HG03060 (cell line): ENCODE measurements around the gene RCOR1.

ENCODE experiments used
- ATAC-seq: cut with Tn5 transposase; IDR thresholded peaks from one replicate; pipeline ENCODE4 v1.9.1; 2021; ENCODE audit warnings: low read depth, moderate number of reproducible peaks; ENCODE audit not compliant: unreplicated experiment

RCOR1 gene

GRCh38 chr14:102768223-102769048, 176.0 kb downstream of the RCOR1 start:
- peak; percentile 48 for ATAC-seq

- ATAC-seq, result no peak
Observed at GRCh38 chr14:102769049-102769327, 176.5 kb downstream of the RCOR1 start.

GRCh38 chr14:102770147-102771123, 178.0 kb downstream of the RCOR1 start:
- no peak for ATAC-seq

DNA sequence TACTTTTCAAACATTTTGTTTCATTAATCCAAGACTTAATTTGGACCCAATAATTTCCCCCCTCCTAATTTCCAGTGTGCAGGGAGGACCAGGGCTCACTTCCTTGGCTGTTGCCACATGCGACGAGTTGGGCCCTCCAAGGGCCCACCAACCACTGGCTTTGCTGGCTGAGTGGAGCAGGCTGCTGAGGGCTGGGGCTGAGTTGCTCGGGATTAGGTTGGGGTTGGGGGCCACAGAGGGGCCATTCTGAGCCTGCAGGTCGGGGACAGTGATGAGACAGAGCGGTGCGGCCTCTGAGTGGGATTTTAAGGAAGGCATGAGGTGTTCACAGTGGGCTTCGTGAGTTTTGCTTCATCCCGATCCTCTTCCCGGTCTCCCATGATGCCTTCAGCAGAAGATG, 178.7 kb downstream of the RCOR1 start:
- no peak for ATAC-seq

- no peak for ATAC-seq
Observed at GRCh38 chr14:102772781-102773570, 180.5 kb downstream of the RCOR1 start.

DNA sequence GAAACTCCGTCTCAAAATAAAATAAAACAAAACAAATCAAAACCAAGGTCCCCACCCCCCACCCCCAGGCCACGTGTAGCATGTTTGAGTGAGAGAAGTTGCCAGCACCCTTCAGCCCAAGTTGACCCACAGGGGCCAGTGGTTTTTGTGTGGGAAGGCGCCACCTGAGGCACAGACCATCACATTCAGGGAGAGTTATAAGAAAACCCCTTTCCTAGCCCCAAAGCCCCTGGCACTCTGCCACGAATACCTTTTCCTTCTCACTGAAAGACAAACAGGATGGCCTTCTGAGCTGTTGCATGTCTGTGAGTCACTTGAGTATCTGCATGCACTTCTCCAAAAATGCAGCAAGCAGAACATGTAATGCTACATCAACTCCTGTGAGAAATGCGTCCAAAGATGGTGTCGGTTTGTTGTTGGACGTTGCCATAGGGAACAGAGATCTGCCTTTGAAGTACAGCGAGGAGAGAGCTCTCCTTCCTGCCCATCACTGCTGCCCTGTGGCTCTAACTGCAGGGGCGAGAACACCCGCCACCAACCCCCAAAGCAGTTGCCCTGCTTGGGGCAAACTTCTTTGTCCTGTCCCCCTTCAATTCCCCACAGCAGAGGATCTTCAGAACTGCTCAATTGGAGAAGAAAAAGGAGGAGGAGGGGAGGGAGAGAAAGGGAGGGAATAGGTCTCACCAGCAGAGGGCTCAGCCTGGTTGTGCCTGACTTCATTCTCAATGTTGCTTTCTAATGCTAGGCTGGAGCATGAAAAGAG, 182.1 kb downstream of the RCOR1 start:
- no peak for ATAC-seq

DNA sequence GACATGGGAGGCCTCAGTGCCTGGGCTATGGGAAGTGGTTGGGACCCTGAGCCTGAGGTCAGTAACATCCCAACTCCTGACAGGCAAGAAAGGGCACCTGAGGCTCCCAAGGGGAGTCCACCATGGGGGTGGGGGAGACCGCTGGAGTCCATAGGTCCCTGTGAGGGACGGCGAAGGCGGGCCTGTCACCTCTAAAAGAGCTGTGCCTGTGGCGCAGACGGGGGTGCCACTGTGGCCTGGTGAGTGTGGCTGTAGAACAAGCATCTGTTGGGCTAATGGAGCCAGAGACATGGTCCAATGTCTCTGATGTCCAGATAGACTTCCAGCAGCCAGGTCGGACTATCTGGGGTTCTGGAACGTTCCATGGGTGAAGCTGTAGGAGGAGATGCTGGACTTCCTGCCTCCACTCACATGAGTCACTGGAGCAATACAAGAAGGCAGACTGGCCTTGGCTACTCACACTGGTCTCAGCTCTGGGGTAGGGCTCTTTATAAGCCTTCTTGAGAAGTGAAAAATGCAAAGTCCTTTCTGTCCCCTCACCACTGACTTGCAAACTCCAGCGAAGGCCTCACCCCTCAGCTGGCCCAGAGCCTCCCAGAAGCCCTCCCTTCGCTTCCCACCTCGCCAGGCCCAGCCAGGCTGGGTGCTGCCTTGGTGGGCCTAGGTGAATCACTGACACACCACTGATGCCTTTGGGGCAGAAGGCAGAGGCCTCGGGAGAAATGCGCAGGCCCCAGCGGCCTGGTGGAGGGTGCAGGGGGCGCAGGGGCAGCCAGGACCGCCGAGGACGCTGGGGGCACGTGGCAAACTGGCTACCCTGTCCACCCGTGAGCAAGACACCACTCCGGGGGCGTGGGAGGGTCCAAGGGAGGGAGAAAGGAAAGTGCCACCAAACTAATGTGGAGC, 183.7 kb downstream of the RCOR1 start:
- no peak for ATAC-seq

DNA sequence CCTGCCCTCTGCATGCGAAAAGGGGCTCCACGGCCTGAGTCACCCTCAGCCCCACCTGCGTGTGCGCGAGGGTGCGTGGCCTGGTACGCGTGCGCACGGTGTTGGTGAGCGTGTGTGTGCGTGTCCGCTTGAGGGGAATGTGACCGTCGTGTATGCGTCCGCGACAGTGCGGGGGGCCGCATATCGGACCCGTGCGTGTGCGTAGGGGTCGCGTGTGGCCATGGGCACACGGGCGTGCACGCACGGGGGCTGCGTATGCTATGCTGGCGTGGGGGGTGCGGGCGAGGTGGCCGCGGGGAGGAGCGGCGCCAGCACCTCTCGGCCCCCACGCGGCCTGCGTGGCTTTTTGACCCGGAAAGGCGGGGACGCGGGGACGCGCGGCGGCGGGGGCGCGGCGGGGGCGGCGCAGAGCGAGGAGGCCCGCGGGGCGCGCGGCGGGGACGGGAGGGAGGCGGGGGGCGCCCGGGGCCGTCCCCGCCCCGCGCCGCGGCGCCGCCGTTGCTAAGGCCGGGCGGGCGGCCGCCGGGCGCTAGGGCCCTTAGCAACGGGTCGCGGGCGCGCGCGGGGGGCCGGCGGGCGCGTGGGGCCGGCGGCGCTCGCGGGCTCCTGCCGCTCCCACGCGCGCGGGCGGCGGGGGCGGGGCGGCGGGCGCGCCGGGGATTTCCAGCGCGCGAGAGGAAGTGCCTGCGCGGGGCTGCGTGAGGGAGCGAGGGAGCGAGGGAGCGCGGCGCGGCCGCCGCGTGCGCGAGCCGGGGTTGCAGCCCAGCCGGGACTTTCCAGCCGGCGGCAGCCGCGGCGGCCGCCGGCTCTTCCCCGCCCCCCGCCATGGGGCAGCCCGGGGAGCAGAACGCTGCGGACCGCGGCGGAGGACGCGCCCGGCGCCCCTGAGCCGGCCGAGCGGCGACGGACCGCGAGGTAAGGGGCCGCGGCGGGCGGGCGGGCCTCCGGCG, 184.6 kb downstream of the RCOR1 start, which contains the start of gene TRAF3:
TRAF3 (plus strand) TSS at position 689 of the 950 bp plus-strand sequence. CDS start 92,753 bp downstream, outside the sequence.
- ATAC-seq, result no peak

DNA sequence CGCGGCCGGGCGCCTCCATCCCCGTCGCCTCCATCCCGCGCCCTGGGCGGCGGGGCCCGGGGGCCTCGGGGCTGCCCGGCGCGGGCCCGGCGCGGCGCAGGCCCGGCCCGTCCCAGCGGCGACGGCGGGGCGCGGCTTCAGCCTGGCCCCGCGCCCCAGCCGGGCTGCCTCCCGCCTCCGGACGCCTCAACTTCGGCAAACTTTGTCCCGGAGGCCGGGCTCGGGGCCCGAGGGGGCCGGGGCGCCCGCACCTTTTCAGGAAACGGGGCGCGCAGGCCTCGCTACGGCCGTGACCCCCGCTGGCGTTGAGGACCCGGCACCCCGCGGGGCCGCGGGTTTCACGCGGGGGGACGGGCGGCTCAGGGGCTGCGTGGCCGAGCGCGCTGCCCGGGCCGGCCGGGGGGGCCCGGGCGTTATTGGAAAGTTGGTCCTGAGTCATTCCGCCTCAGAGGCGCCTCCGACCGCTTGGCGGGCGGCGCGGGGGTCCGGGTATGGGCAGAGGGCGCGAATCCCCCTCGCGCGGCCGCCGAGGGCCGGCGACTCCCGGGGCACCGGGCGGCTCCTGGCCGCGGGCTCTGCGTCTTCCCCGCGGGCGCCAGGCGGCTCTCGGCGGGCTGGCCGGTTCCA, 185.4 kb downstream of the RCOR1 start:
- no peak for ATAC-seq

- no peak for ATAC-seq
Observed at GRCh38 chr14:102778338-102779083, 186.1 kb downstream of the RCOR1 start.

- ATAC-seq, result no peak
Observed at GRCh38 chr14:102779084-102779462, 186.6 kb downstream of the RCOR1 start.

DNA sequence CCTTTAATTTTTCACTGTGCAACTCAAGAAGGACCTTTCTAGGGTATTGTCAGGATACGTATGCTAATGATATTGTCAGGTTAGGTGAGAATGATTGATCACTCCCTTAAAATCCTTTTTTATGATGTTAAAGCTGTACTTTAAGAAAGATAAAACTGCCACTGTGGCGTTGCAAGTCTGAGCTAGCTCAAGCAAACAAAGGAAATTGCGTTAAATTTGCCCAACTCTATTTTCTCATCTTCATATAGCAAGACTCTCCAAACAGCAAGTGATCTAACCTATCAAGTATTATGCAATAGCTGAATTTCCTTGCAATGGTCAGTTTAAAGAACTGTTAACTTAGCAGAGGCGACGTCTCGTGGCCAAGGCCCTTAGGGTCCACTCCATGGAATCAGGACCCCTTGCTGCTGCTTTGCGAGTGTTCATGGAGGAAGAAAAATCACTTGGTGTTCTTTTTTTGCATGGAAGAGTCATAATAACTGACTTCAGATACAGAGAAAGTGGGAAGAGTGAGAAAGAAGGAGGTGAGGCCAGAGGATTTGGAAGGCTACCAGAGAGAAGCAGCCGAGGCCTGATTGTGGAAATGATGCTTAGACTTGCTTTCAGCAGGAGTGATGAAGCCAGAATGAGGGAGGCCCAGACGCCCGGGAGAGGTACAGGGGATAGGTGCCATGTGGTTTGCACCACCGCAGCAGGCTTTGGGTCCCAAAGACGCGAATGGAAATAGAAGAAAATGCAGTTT, 187.3 kb downstream of the RCOR1 start:
- no peak for ATAC-seq
